ENCODE results near the gene GABRR3.

The GABRR3 gene

DNA sequence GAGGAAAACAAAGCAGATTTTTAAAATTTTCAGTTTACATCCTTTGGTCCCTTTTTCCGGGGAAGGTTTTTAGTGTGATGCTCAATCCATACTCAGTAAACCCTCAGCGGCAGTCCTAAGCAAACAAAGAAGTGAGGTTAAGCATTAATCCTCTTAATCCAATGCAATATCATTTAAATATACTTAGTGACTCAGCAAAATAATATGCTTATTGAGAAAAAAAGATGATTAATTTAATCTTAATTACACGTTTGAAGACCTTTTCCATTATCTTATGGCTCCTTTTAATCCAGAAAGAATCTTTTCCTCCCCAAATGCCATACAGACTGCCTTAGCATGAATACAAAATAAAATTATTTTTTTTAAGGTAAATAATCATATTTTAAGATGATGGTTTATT, at the start of gene GABRR3:
TSS of gene GABRR3 (minus strand) at position 108 of the 400 bp plus-strand sequence. CDS start 328 bp downstream, outside the sequence.
- no peak for DNase-seq

DNA sequence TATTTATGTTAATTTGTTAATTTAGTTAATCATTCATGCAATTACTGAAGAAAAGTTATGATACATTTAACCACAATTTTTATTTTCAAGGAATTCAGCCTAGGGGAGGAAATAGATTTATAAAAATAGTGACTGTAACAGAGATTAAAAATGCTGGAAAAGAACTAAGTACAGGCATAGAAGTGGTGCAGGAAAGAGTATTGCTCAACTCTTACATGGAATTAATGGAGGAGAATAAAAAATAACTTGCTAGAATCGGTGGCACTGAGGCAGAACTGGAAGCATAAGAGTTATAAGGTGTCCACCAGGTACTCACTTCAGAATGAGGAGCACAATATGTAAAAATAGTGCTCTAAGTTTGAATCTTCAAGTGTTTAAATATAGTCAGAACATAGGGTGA, 38.4 kb upstream of the GABRR3 start:
- DNase-seq, result no peak

DNA sequence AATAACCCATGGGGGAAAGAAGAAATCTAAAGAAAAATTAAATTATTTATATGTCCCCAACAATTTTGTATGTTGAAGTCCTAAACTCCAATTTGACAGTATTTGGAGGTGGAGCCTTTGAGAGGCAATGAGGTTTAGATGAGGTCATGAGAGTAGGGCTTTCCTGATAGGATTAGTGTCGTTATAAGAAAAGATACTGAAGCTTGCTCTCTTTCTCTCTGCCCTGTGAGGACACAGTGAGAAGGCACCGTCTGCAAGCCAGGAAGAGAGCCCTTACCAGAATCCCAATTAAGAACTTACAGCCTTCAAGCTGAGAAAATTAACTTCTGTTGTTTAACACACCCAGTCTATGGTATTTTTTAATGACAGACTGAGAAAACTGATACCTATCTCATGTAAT, 35.7 kb upstream of the GABRR3 start:
- DNase-seq, result no peak

DNA sequence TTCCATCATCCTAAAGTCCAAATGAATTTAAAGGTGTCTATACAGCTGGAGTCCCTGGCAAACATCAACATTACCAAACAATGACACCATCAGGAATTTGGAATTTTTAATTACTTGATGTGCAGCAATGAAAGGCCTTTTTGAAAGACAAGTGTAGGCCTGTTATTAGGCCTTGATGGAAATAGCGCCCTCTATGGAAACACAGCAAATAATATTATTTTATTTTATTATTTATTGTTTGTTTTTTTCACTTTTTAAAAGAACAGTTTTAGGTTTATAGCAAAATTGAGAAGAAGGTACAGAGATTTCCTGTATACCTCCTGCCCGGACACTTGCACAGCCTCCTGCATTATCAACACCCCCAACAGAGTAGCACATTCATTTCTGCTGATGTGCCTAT, 33.7 kb upstream of the GABRR3 start:
- DNase-seq, result no peak

DNA sequence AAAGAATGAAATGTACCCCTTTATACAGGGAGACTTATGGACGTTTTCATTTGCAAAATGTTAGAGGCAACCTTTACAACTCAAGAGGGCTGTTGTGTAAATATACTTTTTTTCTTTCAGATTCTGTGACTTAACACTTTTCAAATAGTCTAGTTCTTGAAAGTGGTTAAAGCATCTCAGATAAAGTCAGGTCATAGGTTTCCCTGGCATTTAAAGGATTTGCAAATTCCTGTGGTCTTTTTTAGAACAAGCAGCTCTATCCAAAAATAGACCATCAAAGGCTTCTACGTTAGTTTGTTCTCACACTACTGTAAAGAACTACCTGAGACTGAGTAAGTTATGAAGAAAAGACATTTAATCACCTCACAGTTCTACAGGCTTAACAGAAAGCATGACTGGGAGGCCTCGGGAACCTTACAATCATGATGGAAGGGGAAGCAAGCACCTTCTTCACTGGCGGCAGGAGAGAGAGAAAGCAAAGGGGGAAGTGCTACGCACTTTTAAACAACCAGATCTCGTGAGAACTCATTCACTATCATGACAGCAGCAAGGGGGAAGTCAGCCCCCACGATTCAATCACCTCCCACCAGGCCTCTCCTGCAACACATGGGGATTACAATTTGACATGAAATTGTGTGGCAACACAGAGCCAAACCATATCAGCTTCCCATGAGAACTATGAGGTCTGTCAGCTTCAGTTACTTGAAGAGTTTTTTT, 23.3 kb upstream of the GABRR3 start:
- no peak for DNase-seq

DNA sequence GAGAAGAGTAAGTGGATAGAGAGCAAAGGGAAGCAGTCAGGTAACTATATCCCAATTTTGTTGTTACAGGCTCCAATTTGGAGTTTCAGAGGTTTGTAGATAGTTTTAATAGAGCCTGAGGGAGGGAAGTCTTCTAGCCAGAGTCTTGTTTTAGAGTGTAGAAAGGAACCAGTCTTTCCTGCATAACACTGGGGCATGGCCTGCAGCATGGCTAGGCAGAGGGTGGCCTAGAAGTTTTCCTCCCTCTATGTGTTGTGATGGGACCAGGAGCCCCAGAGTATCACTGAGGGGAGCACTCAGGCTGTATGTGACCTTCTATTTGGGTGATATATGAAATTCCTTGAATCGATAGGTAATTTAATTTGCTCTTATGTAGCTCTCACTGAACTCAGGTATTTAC, 22.5 kb upstream of the GABRR3 start:
- DNase-seq, result no peak

DNA sequence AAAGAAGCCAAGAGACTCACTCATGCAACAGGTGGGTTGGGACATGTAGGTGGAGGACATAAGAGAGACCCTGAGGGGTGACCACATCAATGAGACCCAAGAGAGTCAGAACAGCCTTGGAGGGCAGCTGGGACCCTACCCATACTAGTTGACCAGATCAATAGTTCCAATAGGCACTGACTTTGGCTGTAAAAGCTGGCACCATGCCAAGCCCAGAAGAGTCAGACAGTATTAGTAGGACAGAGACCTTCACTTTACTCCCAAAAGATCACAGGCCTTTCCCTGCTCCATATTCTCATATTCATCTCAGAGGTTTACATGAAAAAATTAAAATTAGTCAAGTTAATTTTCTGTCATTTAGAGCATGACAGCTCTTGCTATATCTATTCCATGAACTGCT, 20.9 kb upstream of the GABRR3 start:
- DNase-seq, result no peak

DNA sequence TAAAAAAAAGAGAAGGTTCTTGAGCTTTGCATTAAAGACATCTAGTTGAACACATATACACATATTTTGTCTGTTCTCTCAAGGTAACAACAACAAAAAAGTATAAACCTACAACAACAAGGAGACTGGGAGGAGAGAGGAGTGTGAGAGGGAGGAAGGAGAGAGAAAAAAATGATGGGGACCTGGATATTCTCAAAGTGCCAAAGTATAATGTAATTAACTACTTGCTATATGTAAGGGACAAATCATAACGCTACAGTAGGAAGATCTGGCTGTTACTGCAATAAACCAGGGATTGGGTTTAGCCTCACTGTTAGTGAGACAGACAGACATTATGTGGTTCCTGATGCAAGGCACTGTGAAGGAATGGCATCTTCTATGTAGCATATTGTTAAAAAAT, 14.2 kb upstream of the GABRR3 start:
- no peak for DNase-seq

DNA sequence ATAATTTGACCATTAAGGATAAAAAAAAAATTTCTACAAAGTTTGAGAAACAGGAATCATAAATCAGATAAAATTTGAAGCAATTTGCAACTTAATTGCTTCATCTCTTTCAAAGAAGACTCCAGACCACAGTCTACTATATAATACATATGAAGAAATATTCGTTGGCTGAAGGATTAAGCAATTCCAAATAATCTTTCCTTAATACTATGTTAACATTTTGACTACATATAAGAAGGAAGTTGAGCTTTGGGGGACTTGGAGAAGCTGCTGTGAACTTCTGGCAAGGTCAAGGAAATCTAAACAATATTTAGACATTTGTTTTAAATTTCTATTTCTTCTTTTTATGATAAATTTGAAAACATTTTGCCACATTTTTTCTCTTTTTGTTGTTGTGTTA, 13.5 kb upstream of the GABRR3 start:
- no peak for DNase-seq

DNA sequence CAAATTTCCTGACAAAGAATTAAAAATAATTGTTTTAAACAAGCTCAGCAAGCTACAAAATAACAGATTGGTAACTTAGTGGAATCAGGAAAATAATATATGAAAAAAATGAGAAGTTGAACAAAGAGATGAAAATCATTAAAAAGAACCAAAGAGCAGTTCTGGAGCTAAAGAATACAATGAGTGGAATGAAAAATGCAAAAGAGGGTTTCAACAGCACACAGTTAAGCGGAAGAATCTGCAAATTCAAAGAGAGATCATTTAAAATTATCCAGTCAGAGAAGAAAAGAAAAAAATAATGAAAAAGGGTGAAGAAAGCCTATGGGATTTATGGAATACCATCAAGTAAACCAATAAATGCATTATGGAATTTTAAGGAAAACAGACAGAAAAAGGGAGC, 6.2 kb upstream of the GABRR3 start:
- DNase-seq, result no peak

DNA sequence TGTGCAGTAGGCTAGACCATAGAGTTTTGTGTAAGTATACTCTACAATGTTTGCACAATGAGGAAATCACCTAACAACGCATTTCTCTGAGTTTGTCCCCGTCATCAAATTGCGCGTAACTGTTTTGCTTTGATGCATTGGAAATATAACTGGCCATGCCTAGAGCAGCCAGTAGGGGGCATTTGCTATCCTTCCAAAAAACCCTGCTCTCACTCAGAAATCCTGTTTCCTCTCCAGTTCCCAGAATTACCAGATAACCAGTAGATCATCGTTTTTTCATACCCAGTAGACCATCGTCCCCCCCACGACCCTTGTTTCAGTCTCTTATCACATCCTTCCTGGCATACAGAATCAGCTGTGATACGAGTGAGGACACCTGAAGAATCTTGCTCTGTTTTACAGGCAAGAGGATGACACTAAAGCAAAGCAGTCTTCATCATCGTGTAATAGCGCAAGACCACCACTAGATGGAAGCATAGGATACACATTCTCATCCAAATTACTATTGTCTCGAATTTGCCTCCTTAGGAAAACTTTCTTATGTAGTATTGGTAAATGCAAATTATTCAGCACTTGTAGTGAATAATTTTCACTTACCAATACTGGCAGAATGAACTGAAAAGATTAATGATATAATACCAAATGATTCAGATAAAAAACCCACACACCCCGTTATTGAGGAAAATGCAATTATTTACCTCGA, 4.4 kb upstream of the GABRR3 start:
- peak in 1 of 2 experiments; percentile 24 for DNase-seq

DNA sequence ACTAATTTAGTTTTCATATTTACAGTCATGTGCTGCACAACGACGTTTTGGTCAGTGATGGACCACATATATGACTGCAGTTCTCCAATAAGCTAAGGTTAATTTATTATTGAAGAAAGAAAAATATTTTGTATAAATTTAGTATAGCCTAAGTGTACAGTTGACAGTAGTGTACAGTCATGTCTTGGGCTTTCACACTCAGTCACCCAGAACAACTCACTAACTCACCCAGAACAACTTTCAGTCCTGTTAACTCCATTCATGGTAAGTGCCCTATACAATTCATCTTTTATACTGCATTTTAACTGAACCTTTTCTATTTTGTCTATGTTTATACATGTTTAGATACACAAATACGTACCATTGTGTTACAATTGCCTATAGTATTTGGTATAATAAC, 3.8 kb upstream of the GABRR3 start:
- no peak for DNase-seq

DNA sequence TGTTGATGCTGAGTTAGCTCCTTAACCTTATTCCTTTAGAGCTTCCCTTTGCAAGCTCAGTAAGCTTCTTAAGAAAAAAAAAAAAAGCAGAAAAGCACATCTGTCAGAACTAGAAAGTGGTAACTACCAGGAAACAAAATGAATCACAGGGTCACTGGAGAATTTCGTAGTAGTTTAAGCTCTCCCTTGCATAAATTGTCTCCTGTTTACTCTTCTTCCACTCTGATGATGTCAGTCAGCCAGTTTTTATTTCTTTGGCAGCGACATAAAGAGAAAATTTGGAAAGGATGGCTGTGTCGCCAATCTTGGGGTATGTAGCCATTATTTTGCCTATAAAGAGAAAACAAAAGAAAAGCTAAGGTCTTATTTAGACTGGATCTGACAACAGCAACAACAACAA, 3.2 kb upstream of the GABRR3 start:
- DNase-seq, result no peak

DNA sequence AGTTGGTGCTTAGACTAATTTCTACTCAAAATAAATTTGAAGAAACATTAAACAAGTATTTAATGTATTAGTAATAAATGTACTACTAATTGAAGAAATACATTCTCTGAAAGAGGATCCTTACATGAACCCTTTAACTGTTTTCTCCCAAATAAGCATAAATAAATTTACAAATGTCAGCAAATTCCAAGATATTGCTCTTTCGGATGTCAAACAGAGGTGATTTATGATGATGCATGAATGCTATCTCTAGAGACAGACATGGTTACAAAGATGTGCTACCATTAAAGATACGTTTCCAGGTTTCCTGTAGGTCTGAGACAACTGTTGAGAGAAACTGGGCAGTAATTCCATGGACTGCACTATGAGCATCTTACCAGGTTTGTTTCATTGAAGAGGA, 629 bp downstream of the GABRR3 start:
- DNase-seq, result no peak

DNA sequence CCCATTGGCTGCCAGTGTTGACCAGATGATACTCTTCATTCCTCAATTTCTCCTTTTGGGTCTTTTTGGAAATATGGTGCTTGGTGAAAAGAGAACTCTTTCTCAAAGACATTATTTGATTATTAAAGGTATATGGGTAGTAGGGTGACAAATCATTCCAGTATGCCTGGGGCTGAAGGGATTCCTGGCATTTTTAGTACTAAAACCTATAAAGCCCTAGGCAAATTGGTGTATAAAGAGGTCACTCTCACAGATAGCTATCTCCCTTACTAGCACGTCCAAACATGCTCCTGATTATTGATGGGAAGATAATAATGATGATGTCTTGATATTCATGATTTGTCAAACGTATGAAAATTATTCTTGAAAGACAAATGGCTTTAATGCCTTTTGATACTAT, 1.1 kb downstream of the GABRR3 start:
- no peak for DNase-seq

DNA sequence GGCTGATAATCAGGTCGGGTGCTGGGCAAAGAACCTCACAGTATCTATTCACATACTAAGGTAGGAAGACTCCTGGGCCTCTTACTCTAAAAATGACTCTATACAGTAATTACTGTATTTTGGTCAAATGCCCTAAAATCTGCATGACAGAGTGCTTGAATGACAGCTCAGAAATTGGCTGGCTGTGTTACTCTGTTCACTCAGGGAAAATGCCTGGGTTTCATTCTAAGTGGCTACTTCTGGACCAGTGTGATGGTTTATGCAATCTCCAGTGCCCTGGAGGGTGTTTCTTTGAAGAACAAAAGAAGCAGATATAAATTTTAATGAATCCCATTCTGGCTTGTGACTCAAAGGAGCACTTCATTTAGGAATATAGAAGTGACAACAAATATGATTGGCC, 2.2 kb downstream of the GABRR3 start:
- DNase-seq, result no peak

DNA sequence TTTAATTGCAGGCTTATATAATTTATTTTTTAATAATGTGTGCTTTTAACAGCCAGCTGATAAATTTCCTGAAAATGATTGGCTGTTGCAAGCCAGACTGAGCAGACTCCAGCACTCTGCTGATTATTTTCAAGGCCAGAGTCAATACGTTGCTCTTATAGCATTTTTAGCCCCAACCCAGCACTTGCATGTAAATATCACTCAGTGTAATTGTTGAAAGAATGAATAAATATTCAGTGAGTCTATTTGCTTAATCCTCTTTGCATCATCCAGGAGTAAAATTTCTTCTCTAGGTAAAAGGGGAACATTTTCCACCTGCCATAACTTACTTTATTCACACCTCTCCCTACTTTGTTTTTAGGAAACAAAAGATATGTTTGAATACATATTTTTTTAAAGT, 2.9 kb downstream of the GABRR3 start:
- no peak for DNase-seq

DNA sequence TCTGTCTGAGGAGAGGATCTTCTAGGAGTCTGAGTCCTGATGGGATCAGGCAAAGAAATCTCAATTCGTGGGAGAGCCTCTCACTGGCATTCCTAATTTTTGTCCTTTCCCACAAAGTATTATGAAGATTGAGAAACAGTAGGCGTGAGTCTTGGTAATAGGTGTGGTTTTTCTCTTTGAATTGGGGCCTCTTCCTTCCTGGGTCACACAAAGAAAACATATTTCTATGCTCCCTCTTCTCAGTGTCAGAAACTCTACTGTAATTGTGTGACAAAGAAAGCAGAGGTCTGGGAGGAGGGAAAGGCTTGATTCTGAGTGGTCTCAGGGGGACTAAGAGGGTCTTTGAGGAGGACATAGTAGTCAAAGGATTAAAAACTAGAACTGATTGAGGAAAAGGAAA, 6.0 kb downstream of the GABRR3 start:
- no peak for DNase-seq

DNA sequence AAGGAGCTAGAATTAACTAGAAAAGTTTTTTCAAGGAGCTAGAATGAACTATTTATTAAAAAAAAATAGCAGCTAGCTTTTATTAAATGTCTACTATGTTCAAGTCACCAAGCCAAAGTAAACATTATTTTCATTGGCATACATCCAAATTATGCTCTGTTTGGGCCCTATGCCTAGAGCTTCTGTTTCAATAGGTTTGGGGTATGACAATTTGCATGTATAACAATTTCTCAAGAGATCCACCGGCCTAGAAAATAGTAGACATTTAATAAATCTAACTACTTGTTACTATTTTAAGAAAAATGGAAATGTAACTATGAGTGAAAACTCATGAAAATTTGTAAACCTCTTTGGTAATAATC, 8.0 kb downstream of the GABRR3 start:
- no peak for DNase-seq

DNA sequence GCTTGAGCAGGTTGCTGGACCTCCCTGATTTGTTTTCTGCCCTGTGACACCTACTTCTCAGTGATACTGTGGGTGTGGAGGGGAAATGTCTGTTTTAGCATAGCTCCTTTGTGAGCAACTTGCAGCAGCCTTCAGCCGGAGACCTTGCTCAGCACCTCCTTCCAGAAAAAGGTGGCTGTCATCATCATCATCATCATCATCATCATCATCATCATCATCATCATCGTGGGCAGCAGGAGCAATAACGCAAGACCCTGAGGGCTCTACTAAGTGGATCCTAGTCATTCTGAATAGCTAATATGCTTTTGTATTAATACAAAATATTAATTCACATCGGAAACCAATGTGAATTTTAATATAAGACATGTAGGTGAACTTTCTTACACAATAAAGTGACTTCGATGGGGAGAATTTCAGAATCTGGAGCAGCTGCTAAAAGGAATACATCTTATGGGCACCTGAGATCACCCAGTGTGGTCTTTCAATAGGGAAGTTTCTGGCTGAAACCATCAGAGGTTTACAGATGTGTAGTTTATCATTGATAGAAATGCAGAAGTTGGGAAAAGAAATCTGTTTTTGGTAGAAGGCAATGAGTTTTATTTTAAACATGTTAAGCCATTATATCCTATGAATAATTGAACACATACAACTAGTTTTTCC, 8.6 kb downstream of the GABRR3 start:
- no peak for DNase-seq

DNA sequence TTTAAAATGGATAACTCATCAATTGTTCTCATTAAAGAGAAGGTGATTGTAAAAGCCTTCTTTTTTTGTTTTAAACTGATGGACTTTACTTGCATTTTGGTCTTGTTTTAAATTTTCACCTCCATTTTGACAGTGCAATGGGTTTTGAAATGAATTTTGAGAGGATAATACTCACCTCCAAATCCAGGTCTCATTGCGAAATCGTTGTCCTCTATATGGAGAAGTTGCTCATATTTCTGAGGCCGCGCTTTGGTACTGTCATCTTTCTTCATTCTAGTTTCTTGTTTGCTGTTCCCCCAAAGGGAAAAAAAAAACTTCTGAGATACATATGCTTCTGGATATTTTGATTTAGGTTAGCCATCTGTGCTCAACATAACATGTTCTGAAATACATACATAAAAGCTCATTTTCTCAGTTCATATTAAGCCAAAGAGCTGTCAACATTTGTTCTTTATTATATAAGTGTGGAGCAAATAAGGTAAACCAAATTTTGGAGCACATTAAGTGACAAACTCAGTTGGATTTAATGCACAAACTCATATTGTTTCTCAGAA, 9.6 kb downstream of the GABRR3 start:
- DNase-seq, result no peak

DNA sequence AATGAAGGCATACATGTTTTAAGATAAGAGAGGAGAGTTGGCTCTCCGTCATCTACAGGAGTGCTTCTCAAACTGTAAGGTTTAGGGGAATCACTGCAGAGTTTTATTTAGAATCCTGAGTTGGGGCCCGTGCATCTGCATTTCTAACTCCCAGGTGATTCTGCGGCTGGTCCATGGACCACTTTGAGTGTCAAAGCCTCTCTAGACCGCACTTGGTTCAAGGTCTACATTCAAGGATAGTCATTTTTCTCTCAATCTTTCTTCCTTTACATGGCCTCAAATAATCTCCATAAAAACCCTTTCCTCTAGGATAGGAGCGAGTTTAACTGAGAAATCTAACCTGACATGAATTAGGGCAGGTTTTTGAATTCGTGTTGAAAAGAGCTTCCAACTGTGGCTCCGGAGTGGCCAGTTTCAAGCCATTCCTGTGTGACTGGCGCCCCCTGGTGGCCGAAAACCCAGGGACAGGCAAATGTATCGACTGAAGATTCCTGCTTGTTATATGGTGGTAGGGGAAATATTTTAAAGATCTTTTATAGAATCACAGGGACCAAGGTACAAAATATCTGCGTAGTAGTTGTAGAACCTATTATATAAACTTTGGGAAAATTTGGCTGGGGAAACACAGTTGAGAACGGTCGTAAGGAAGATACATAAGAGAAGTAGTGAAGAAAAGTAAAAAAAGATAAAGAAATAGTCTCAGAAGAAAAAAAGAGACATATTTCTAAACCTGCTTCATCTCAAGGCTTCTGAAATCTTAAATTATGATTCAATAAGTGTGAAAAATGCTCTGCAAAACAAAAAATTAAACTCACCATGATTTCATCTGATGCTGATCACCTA, 11.9 kb downstream of the GABRR3 start:
- DNase-seq, result peak in 1 of 2 experiments; percentile 60
